Adrenal gland (tissue), 5 donors: Measurements from ENCODE around the gene SCN2B.

ENCODE experiments used
- CTCF ChIP-seq, 6 experiments: fragments of 450-650 bp in 4 of 6; fragments of 200-600 bp in 2 of 6; sonication (generic) in 1 of 6; IDR thresholded peaks; 1 replicate in 5 of 6; 2 replicates in 1 of 6; pipeline versions ENCODE4 v1.5.1 to v1.8.0; 2016 to 2021; ENCODE audit warnings: antibody characterized with exemption in 6 of 6, mild to moderate bottlenecking in 2 of 6, moderate library complexity in 1 of 6
- POLR2A ChIP-seq, 2 donors: fragments of 450-650 bp; IDR thresholded peaks; one replicate each; pipeline ENCODE4 v1.6.1; 2017; ENCODE audit warnings: antibody characterized with exemption in 2 of 2, mild to moderate bottlenecking in 2 of 2, moderate library complexity in 1 of 2
- donor health status: DM: no; HTN: no; CAD: no.

DNA sequence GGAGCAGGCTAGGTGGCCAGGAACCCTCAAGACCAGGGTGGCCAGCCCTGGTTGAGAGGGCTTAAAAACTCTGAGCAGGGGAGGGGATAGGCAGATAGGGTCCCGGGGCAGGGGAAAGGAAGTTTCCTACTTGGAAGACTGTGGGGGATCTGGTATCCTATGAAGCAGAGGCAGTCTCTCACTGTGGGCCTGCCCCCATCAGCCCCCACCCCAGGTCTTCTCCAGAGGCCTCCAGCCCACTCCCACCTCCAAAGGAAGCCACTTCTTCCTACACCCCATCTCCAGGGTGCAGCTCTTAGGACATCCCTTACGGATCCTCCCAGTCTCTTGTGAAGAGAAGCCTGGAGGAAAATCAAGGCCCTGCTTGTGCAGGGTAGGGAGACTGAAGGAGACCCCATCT, 40.1 kb downstream of the SCN2B start:
- TF ChIP-seq CTCF (IDR thresholded peaks at IDR 0.05) (no peak), POLR2A (IDR thresholded peaks at IDR 0.05) (no peak)
